HepG2 (cell line): ENCODE results near the gene MXD3. TPM values are rescaled to one million over a fixed set of nuclear protein-coding genes. Genes with fewer than 3 reads are reported as not detected.

Source experiments
- ADNP ChIP-seq: sonication (generic); formaldehyde crosslinking; IDR thresholded peaks from 2 replicates; pipeline ENCODE4 v1.4.0; 2020; ENCODE audit warnings: missing genetic modification reagents
- ARNT ChIP-seq: fragments of 450-650 bp; IDR thresholded peaks from 2 replicates; pipeline ENCODE4 v1.6.1; 2017
- CREB3 ChIP-seq: sonication (generic); formaldehyde crosslinking; IDR thresholded peaks from 2 replicates; pipeline ENCODE4 v1.5.0; 2020; ENCODE audit warnings: missing genetic modification reagents
- DDIT3 ChIP-seq: sonication (generic); formaldehyde crosslinking; IDR thresholded peaks from 2 replicates; pipeline ENCODE4 v1.4.0; 2020; ENCODE audit warnings: mild to moderate bottlenecking, missing genetic modification reagents
- EHMT2 ChIP-seq: fragments of 200-600 bp; sonication (generic); IDR thresholded peaks from 2 replicates; pipeline ENCODE4 v1.7.0; 2017; ENCODE audit warnings: antibody characterized with exemption, low read depth, low read length, borderline replicate concordance
- KDM3A ChIP-seq: IDR thresholded peaks from 2 replicates; pipeline ENCODE4 v1.6.1; 2018; ENCODE audit warnings: low read depth, missing compliant biosample characterization
- MBNL3 ChIP-seq: fragments of 250-450 bp; sonication (Bioruptor Pico); conservative IDR thresholded peaks from 2 replicates; pipeline ENCODE4 v1.8.0; 2022; ENCODE audit warnings: mild to moderate bottlenecking, inconsistent platforms
- TERF1 ChIP-seq: sonication (generic); formaldehyde crosslinking; IDR thresholded peaks from 2 replicates; pipeline ENCODE4 v1.8.0; 2022; ENCODE audit warnings: mild to moderate bottlenecking, missing genetic modification reagents, moderate library complexity
- THAP9 ChIP-seq: sonication (generic); formaldehyde crosslinking; IDR thresholded peaks from 2 replicates; pipeline ENCODE4; 2020; ENCODE audit warnings: missing genetic modification reagents, mild to moderate bottlenecking, borderline replicate concordance
- ZBTB21 ChIP-seq: sonication (generic); formaldehyde crosslinking; IDR thresholded peaks from 2 replicates; pipeline ENCODE4 v1.4.0; 2020; ENCODE audit warnings: missing genetic modification reagents
- ZBTB37 ChIP-seq: sonication (generic); formaldehyde crosslinking; IDR thresholded peaks from 2 replicates; pipeline ENCODE4 v1.4.0; 2020; ENCODE audit warnings: mild to moderate bottlenecking, missing genetic modification reagents
- ZNF232 ChIP-seq: sonication (generic); formaldehyde crosslinking; IDR thresholded peaks from 2 replicates; pipeline ENCODE4 v1.4.0; 2020; ENCODE audit warnings: missing genetic modification reagents, borderline replicate concordance
- ZNF468 ChIP-seq: sonication (generic); formaldehyde crosslinking; IDR thresholded peaks from 2 replicates; pipeline ENCODE4 v1.8.0; 2022; ENCODE audit warnings: mild to moderate bottlenecking, moderate library complexity, missing genetic modification reagents
- ZNF512B ChIP-seq: sonication (generic); formaldehyde crosslinking; IDR thresholded peaks from 2 replicates; pipeline ENCODE4 v1.5.1; 2020; ENCODE audit warnings: missing genetic modification reagents, mild to moderate bottlenecking, borderline replicate concordance
- ZNF784 ChIP-seq: sonication (generic); formaldehyde crosslinking; IDR thresholded peaks from 2 replicates; pipeline ENCODE4 v1.5.1; 2020; ENCODE audit warnings: missing genetic modification reagents, mild to moderate bottlenecking, borderline replicate concordance
- polyA plus RNA-seq, 8 experiments: library from polyadenylated mRNA; depleted of rRNA in 3 of 8; stranded (reverse) in 7 of 8; unstranded in 1 of 8; fragments of >200 nt; fragmentation: Illumina TruSeq in 4 of 8; extraction: Trizol in 4 of 8; gene quantifications; 2 replicates each; pipeline versions ENCODE4 v1.2.1 to v1.2.3, GENCODE V29; 2011 to 2016; ENCODE audit warnings: low read depth in 4 of 8, missing spikeins in 1 of 8, mixed read lengths in 1 of 8; ENCODE audit not compliant: insufficient read depth in 1 of 8
- total RNA-seq, 5 experiments: library from RNA; depleted of rRNA; stranded (reverse); fragments of >200 nt; fragmentation: Illumina TruSeq; extraction: Trizol; gene quantifications; 2 replicates each; pipeline ENCODE4 v1.2.3, GENCODE V29; 2016; ENCODE audit warnings: low read depth in 1 of 5

MXD3 gene
- total and polyA plus RNA-seq, 2 of the 13 experiments (the other 11 are each of a cell fraction or from before 2014, with no cell fraction given) = 10.5 to 12.8 TPM

GRCh38 chr5:177351392-177352329 is 40.0 kb upstream of the MXD3 start, which contains the start of gene LMAN2 (continued):
- no peak for TF ChIP-seq ZBTB37 (CRISPR knock-in tag)
- TF ChIP-seq ZNF512B (CRISPR knock-in tag) = no peak
- TF ChIP-seq ARNT = no peak
- TF ChIP-seq ZNF784 (CRISPR knock-in tag) = peak; percentile 73; the same call in 1 of the 2 replicates
- TF ChIP-seq ZBTB21 (CRISPR knock-in tag) = 0 out of 2 replicates have a peak, but pooled peaks have one; percentile 31
- TF ChIP-seq CREB3 (CRISPR knock-in tag) = 0 out of 2 replicates have a peak, but pooled peaks have one; percentile 43
- no peak for TF ChIP-seq MBNL3 (CRISPR knock-in tag)
- TF ChIP-seq EHMT2 = no peak
- TF ChIP-seq ADNP (CRISPR knock-in tag) = no peak
- TF ChIP-seq ZNF468 (CRISPR knock-in tag) = no peak
- TF ChIP-seq TERF1 (CRISPR knock-in tag) = no peak
- TF ChIP-seq KDM3A (CRISPR knock-in tag) = no peak
- TF ChIP-seq DDIT3 (CRISPR knock-in tag) = no peak
- TF ChIP-seq ZNF232 (CRISPR knock-in tag) = no peak
- TF ChIP-seq THAP9 (CRISPR knock-in tag) = peak; percentile 92; the same call in 1 of the 2 replicates
